ENCODE measurements around the gene THUMPD3.

DNA sequence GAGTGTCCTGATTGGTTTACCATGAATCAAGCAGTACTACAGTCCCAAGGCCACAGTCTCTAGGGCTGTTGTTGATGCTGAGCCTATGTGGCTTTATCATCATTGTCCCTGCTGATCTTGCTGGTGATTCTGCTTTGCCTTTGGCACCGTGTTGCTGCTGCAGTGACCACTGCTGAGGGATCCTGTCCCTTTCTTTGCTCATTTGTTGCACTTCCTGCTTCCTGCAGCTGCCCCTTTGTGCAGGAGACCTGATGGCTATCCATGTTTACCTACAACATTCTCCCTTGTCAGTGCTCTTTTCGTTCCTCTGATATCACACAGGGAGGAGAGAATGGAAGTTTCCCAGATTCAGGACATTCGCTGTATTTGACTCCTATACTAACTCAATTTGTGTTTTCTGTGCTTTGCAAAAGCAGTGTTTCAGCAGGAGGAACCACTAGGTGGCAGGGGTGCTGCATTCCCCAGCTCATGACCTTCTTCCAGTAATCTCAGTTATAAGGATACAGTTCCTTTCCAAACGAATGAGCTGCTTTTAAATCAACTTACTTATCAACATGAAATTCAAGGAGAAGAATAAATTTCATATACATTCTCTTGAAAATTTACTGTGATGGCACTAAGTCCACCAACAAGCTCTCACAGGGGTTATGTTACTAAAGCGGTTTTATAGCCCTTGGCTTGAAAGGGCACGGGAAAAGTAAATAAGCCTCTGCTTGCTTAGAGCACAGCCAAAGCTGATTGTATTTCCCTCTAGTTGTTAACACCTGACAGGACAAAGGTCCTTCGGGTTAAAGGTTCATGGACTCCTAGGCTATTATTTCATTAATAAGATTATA, 9.7 kb upstream of the THUMPD3 start:
- TF ChIP-seq, protein P1, sequence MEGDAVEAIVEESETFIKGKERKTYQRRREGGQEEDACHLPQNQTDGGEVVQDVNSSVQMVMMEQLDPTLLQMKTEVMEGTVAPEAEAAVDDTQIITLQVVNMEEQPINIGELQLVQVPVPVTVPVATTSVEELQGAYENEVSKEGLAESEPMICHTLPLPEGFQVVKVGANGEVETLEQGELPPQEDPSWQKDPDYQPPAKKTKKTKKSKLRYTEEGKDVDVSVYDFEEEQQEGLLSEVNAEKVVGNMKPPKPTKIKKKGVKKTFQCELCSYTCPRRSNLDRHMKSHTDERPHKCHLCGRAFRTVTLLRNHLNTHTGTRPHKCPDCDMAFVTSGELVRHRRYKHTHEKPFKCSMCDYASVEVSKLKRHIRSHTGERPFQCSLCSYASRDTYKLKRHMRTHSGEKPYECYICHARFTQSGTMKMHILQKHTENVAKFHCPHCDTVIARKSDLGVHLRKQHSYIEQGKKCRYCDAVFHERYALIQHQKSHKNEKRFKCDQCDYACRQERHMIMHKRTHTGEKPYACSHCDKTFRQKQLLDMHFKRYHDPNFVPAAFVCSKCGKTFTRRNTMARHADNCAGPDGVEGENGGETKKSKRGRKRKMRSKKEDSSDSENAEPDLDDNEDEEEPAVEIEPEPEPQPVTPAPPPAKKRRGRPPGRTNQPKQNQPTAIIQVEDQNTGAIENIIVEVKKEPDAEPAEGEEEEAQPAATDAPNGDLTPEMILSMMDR (IDR thresholded peaks at IDR 0.05), result peak in 1 of 3 donors; percentile 62
- TF ChIP-seq POLR2A (IDR thresholded peaks at IDR 0.05), result no peak

Data from lower leg skin (tissue), 3 donors.